HG02759 (cell line): Measurements from ENCODE around the gene MAGEH1.
A peak's percentile ranks its signal among the peaks of the same experiment; 100 is the strongest.
"Not testable (repeated sequence)": the region's sequence is repeated elsewhere in the genome, so short reads cannot be mapped to it uniquely, and the experiment has no call there.

ENCODE experiments used
- ATAC-seq: cut with Tn5 transposase; IDR thresholded peaks from one replicate; pipeline ENCODE4 v1.9.1; 2021; ENCODE audit warnings: mild to moderate bottlenecking, moderate library complexity; ENCODE audit not compliant: unreplicated experiment

Gene MAGEH1

GRCh38 chrX:55451990-55452832 lies at the start of gene MAGEH1:
Gene MAGEH1, plus strand, starts transcription at chrX:55452127. Its CDS starts 248 bp downstream, at chrX:55452375.
- peak; percentile 98 for ATAC-seq

- ATAC-seq: not testable (repeated sequence)
Measured at GRCh38 chrX:55427079-55427478, 24.8 kb upstream of the MAGEH1 start.

- ATAC-seq: not testable (repeated sequence)
Measured at GRCh38 chrX:55443468-55443867, 8.5 kb upstream of the MAGEH1 start.

- ATAC-seq: no peak
Measured at GRCh38 chrX:55450259-55450658, 1.7 kb upstream of the MAGEH1 start.

GRCh38 chrX:55451141-55451540 lies 786 bp upstream of the MAGEH1 start:
- ATAC-seq: no peak

- ATAC-seq: peak; percentile 30
Measured at GRCh38 chrX:55451626-55451989, 319 bp upstream of the MAGEH1 start.

- no peak for ATAC-seq
Measured at GRCh38 chrX:55452833-55453124, 852 bp downstream of the MAGEH1 start.

GRCh38 chrX:55455708-55456107 lies 3.8 kb downstream of the MAGEH1 start:
- ATAC-seq: not testable (repeated sequence)

- not testable (repeated sequence) for ATAC-seq
Measured at GRCh38 chrX:55459426-55459825, 7.5 kb downstream of the MAGEH1 start.

- not testable (repeated sequence) for ATAC-seq
Measured at GRCh38 chrX:55459926-55460325, 8.0 kb downstream of the MAGEH1 start.

- not testable (repeated sequence) for ATAC-seq
Measured at GRCh38 chrX:55464050-55464449, 12.1 kb downstream of the MAGEH1 start.

- not testable (repeated sequence) for ATAC-seq
Measured at GRCh38 chrX:55465108-55465507, 13.2 kb downstream of the MAGEH1 start.

- not testable (repeated sequence) for ATAC-seq
Measured at GRCh38 chrX:55465791-55466190, 13.9 kb downstream of the MAGEH1 start.

- ATAC-seq: not testable (repeated sequence)
Measured at GRCh38 chrX:55479956-55480355, 28.0 kb downstream of the MAGEH1 start.

- ATAC-seq: no peak
Measured at GRCh38 chrX:55480390-55481062, 28.6 kb downstream of the MAGEH1 start.

- ATAC-seq: no peak
Measured at GRCh38 chrX:55484948-55485347, 33.0 kb downstream of the MAGEH1 start.

- ATAC-seq: no peak
Measured at GRCh38 chrX:55486736-55487135, 34.8 kb downstream of the MAGEH1 start.

GRCh38 chrX:55487143-55487542 lies 35.2 kb downstream of the MAGEH1 start:
- ATAC-seq: no peak

GRCh38 chrX:55488006-55488592 lies 36.2 kb downstream of the MAGEH1 start:
- ATAC-seq: peak; percentile 1

GRCh38 chrX:55488593-55489313 lies 36.8 kb downstream of the MAGEH1 start:
- ATAC-seq: peak; percentile 65

- ATAC-seq: peak; percentile 56
Measured at GRCh38 chrX:55489314-55490009, 37.5 kb downstream of the MAGEH1 start, which contains the start of gene USP51. Gene USP51, minus strand, starts transcription at chrX:55489848. Its CDS starts 909 bp downstream, at chrX:55488939.
